Measurements from ENCODE around the gene KLLN. TPM values are rescaled to one million over a fixed set of nuclear protein-coding genes. Genes with fewer than 3 reads are reported as not detected.
"Not testable (repeated sequence)": the region's sequence is repeated elsewhere in the genome, so short reads cannot be mapped to it uniquely, and the experiment has no call there.

The KLLN gene
- total RNA-seq, 1 donor = 0.84 TPM

DNA sequence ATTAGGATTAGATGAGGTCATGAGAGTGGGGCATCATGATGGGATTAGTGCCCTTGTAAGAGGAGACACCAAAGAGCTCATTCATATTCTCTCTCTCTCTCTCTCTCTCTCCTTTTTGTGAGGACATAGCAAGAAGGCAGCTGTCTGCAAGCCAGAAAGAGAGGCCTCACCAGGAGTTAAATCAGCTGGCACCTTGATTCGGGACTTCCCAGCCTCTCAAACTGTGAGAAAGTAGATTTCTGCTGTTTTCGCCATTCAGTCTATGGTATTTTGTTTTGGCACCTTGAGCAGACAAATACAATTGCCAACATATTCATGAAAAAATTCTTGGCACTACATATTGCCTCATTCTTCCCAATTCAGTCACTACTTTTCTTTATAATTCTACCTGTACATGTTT is 24.7 kb downstream of the KLLN start:
- Histone ChIP-seq H3K27me3 (ENCODE audit: insufficient read depth, low read length) (no peaks in the 10 kb centered on the region), H3K4me3 (ENCODE audit: low read length) (no peak overlapping the region), H3K9me3 (ENCODE audit: low read depth, low read length) (no peaks in the 10 kb centered on the region), H3K4me1 (ENCODE audit: insufficient read depth, low read length) (no peaks in the 10 kb centered on the region)

DNA sequence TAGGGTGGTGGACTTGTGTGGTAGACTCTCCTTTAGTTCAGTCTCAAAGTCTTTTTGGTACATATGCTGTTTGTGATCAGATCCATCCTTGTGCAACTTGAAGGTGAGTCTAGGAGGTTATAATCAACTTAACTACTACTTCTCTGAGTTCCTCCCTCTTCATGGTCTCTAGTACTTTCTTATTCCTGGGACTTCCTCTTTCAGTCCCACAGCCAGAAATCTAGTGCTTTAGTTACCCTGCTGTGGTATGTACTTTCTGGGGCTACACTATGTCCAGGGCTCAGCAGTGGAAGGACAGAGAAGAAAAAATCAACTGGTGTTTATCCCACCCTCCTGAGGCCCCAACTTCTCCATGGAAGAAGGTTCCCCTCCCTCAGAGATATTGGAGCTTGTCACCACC is 25.9 kb downstream of the KLLN start:
- no peaks in the 10 kb centered on the region for H3K4me1 ChIP-seq (ENCODE audit: insufficient read depth, low read length)
- no peaks in the 10 kb centered on the region for H3K9me3 ChIP-seq (ENCODE audit: low read depth, low read length)
- H3K4me3 ChIP-seq (ENCODE audit: low read length) = no peak overlapping the region
- no peaks in the 10 kb centered on the region for H3K27me3 ChIP-seq (ENCODE audit: insufficient read depth, low read length)

DNA sequence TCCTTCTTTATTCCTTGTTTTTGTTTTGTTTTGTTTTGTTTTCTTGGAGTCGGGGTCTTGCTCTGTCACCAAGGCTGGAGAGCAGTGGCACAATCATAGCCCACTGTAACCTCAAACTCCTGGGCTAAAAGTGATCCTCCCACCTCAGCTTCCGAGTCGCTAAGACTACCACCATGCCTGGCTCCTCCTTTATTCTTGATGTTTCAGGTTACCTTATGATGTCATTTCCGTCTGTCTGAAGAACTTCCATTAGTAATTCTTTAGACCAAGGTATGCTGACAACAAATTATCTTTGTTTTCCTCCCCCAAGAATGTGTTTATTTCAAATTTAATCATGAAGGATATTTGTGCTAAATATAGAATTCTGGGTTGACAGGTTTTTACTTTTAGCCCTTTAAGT is 27.2 kb downstream of the KLLN start:
- Histone ChIP-seq H3K9me3 (ENCODE audit: low read depth, low read length) (no peaks in the 10 kb centered on the region), H3K27me3 (ENCODE audit: insufficient read depth, low read length) (no peaks in the 10 kb centered on the region), H3K4me3 (ENCODE audit: low read length) (no peak overlapping the region), H3K4me1 (ENCODE audit: insufficient read depth, low read length) (no peaks in the 10 kb centered on the region)

DNA sequence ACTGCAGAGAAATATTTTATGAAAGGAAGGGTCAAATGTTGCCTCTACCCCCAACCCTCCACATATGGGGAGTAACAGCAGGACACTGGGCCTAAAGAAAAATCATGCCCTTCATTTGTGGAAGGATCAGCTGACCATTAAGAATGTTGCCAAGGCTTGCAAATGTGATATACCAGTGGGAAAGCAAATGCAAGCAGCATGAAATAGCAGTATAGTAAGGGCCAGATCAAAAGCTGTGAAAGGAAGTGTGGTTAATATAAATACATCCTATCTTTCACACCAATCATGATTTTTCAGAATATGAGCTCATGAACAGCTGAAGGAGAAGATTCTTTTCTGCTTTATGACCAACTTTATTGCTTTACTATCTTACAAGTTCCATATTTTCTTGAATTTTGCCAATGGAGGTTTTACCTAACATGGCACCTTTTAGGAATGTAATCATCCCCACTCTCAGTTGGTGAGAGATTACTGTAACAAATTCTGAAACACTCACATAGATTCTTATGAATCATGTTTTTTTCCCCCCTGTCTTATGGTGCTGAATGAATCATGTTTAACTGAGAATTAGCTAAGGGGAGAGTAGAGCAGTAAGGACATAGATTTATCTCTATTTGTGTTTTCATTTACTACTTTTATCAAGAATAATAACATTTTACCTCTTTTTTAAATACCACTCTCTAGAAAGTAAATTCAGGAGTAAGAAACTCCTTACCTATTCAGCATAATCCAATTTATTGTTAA is 33.2 kb downstream of the KLLN start:
- Histone ChIP-seq H3K27me3 (ENCODE audit: insufficient read depth, low read length) (no peaks in the 10 kb centered on the region), H3K4me3 (ENCODE audit: low read length) (no peak overlapping the region), H3K4me1 (ENCODE audit: insufficient read depth, low read length) (no peaks in the 10 kb centered on the region), H3K9me3 (ENCODE audit: low read depth, low read length) (no peaks in the 10 kb centered on the region)

DNA sequence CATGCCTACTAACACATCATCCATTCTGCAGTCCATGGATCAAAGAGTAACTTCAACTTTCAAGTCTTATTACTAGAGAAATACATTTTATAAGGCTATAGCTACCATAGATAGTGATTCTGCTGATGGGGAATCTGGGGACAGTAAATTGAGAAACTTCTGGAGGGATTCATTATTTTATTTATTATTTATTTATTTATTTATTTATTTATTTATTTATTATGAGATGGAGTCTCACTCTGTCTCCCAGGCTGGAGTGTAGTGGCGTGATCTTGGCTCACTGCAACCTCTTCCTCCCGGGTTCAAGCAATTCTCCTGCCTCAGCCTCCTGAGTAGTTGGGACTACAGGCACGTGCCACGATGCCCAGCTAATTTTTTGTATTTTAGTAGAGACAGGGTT is 34.3 kb downstream of the KLLN start:
- H3K9me3 ChIP-seq (ENCODE audit: low read depth, low read length); H3K27me3 ChIP-seq (ENCODE audit: insufficient read depth, low read length); H3K4me1 ChIP-seq (ENCODE audit: insufficient read depth, low read length); H3K4me3 ChIP-seq (ENCODE audit: low read length): not testable (repeated sequence)

DNA sequence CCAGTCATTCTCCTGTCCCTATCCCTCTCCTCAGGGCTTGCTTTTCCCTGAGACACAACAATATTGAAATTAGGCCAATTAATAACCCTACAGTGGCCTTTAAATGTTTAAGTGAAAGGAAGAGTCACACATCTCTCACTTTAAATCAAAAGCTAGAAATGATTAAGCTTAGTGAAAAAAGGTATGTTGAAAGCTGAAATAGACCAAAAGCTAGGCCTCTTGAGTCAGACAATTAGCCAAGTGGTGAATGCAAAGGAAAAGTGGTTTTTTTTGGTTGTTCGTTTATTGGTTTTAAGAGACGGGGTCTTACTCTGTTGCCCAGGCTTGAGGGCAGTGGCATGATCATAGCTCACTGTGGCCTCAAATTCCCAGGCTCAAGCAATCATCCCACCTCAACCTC is 35.7 kb downstream of the KLLN start:
- Histone ChIP-seq H3K9me3 (ENCODE audit: low read depth, low read length) (no peaks in the 10 kb centered on the region), H3K27me3 (ENCODE audit: insufficient read depth, low read length) (no peaks in the 10 kb centered on the region), H3K4me3 (ENCODE audit: low read length) (no peak overlapping the region), H3K4me1 (ENCODE audit: insufficient read depth, low read length) (no peaks in the 10 kb centered on the region)

DNA sequence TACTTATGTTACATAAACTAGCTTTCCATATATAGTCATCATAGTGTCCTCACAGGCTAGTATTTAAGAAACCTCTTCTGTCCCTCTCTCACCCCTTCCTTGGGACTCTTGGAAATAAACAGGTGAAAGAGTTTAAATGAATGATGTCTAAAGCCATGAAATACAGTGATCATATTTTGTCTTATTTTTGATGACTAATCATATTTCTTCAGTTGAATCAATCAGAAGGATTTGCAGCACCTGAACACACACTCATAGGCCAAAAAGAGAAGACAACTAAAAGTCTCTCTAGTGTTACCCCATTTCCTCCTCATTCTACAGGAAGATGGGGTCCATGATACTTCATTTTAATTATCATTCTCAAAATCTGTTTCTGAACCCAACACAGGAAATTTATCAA is 36.7 kb downstream of the KLLN start:
- no peak overlapping the region for H3K4me3 ChIP-seq (ENCODE audit: low read length)
- H3K9me3 ChIP-seq (ENCODE audit: low read depth, low read length) = no peaks in the 10 kb centered on the region
- no peaks in the 10 kb centered on the region for H3K4me1 ChIP-seq (ENCODE audit: insufficient read depth, low read length)
- no peaks in the 10 kb centered on the region for H3K27me3 ChIP-seq (ENCODE audit: insufficient read depth, low read length)

DNA sequence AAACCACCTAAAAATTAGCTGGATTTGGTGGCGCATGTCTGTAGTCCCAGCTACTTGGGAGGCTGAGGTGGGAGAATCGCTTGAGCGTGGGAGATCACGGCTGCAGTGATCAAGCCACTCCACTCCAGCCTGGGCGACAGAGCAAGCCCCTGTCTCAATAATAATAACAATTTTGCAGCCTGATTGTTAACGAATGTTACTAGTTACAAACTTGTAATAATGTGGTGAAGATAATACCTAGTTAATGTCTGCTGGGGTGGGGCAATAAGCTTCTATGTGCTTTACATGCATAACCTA is 44.1 kb downstream of the KLLN start:
- no peaks in the 10 kb centered on the region for H3K9me3 ChIP-seq (ENCODE audit: low read depth, low read length)
- H3K4me1 ChIP-seq (ENCODE audit: insufficient read depth, low read length) = peaks cover 17% of the 10 kb centered on the region
- H3K4me3 ChIP-seq (ENCODE audit: low read length) = no peak overlapping the region
- no peaks in the 10 kb centered on the region for H3K27me3 ChIP-seq (ENCODE audit: insufficient read depth, low read length)

DNA sequence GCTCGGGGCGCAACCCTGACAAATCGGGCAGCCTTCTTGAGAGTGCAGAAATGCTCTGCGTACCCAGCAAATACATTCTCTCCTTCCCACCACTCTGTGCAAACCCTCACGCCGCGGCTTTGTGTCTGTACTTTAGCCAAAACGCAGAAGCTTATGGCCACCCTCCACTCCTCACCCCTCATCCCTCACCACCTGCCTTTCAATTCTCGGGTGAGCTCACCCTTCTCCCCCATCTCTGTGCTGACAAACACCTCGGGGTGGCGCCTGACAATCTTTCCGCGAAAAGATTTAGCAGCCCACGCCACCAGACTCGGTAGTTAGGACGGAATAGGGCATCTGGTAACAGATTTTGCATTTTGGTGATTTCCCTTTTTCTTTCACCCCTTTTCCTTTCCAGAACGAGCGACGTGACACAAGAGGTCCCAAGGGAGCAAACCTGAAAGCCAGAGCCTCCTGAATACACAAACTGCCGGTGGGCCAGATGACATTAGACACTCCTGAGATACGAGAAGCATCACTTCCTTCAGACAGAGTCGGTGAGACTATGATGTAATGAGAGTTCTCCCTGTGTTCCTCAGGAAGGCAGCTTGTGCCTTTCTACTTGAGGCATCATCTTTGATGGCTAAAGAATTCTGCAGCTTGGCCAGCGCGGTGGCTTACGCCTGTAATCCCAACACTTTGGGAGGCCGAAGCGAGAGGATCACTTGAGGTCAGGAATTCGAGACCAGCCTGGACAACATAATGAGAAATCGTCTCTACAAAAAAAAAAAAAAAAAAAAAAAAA is 44.6 kb downstream of the KLLN start:
- peaks cover 17% of the 10 kb centered on the region for H3K4me1 ChIP-seq (ENCODE audit: insufficient read depth, low read length)
- peak overlapping the region; percentile 76 for H3K4me3 ChIP-seq (ENCODE audit: low read length)

DNA sequence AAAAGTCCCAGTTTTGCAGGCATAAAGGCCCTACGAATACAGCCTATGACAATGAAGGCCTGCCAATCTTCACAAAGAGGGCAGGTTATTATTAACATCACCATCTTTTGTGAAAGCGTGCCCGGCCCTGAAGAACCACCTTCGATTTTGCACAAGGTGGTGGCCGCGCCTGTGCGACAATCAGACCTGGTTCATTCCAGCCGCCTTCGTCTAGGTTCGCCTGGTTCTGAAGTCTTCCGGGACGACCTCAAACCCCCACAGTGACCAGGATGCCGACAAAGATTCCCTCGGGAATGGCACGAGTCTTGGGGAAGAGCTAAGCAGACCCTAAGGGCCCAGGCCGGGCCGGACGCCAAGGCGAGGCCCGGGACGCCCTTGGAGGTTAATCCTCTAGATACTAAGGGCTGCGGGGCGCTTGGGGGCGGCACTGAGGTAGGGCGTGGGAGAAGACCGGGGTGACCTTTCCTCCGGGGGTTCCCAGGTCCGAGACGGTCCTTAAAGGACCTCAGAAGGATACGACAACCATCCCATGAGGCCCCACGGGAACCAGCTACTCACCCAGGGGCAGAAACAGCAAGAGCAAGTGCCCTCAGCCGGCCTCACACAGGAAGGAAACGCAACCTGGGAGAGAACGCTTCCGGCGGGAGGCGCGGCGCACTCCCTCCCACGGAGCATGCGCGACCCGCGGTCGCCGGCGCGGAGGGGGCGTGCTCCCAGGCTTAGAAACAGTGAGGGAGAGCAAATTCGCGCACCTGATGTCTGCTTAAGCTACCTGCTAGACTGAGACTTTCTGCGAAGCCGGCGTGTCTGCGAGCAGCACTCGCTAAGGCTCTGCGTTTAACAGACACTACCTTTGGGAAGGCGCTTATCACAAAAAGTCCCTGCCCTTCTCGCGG is 45.5 kb downstream of the KLLN start, which contains the start of gene ATAD1:
TSS of gene ATAD1 (minus strand) at position 618 of the 896 bp plus-strand sequence. CDS start 3,627 bp downstream, outside the sequence.
- H3K4me1 ChIP-seq (ENCODE audit: insufficient read depth, low read length) = peaks cover 17% of the 10 kb centered on the region
- no peaks in the 10 kb centered on the region for H3K27me3 ChIP-seq (ENCODE audit: insufficient read depth, low read length)
- H3K4me3 ChIP-seq (ENCODE audit: low read length) = peak within 1 kb of the TSS; percentile 76
- no peaks in the 10 kb centered on the region for H3K9me3 ChIP-seq (ENCODE audit: low read depth, low read length)

More for the DNA sequence above, 44.6 kb downstream of the KLLN start:
- no peaks in the 10 kb centered on the region for H3K9me3 ChIP-seq (ENCODE audit: low read depth, low read length)
- H3K27me3 ChIP-seq (ENCODE audit: insufficient read depth, low read length) = no peaks in the 10 kb centered on the region

DNA sequence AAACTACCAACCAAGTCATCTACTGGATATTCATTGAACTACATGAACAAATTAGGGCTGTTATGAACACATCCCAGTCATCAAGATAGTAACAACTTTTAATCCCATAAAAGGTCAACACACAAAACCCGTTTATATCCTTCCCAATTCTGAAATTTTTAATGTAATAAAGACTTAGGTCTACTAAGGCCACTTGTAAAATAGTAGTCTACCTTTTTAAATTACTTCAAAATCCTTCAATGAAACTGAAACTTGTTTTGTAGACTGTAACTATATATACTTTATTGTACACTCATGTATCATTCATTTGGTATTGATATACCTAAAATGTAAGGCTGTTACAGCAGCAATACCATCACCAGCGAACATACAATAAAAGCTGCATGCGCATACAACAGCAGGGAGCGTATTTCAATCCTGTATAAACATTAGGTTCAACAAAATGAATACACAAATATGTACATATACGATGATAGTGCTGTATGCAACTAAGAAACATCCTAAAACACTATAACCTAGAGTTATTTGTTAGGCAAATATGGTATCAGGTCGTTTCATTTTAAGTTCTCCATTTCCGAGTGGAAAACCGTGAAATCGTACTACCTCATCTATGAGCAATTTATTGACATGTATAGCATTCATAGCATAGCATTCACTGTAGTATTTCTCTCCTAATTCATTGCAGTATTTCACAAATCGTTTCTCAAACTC is 46.3 kb downstream of the KLLN start:
- H3K27me3 ChIP-seq (ENCODE audit: insufficient read depth, low read length) = no peaks in the 10 kb centered on the region
- H3K9me3 ChIP-seq (ENCODE audit: low read depth, low read length) = no peaks in the 10 kb centered on the region
- H3K4me3 ChIP-seq (ENCODE audit: low read length) = peak overlapping the region; percentile 76
- H3K4me1 ChIP-seq (ENCODE audit: insufficient read depth, low read length) = peaks cover 17% of the 10 kb centered on the region

DNA sequence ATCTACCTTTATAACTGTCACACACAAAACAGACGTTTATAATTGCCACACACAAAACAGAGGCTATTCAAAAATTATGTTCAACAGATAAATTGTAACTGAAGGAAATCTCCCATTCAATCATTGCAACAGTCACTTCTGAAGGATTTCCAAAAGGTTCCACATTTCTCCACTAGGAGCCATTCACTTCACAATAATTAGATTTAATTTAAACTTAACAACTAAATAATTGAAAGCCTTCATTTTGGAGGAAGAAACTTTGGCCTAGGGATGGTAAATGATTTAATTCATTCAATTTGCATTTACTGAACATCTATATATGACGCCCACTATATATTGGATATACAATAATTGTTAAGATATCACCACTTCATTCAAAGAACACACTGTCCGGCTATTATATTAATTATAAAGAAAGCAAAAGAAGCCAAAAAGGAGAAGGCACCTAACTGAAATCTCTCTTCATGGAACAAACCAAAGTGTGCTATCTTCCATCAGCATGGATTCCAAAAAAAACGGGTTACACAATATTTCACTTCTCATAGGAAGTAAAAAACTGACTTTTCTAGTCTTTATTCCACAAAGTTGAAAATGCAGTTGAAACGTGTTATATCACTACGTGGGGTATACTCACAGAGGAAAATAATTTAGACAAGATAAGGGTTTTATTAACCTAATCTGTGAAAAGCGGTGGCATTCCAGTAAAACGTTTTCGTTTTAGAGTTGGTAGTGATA is 47.0 kb downstream of the KLLN start:
- H3K9me3 ChIP-seq (ENCODE audit: low read depth, low read length) = no peaks in the 10 kb centered on the region
- no peaks in the 10 kb centered on the region for H3K27me3 ChIP-seq (ENCODE audit: insufficient read depth, low read length)
- no peak overlapping the region for H3K4me3 ChIP-seq (ENCODE audit: low read length)
- peaks cover 17% of the 10 kb centered on the region for H3K4me1 ChIP-seq (ENCODE audit: insufficient read depth, low read length)
